Activated CD8-positive, alpha-beta T cell treated with anti-CD3 and anti-CD28 coated beads for 36 hours (primary cell): ENCODE measurements around the gene STAB1. TPM values are rescaled to one million over a fixed set of nuclear protein-coding genes. Genes with fewer than 3 reads are reported as not detected.

Experiments used
- ATAC-seq: fragments of 200-7000 bp; cut with Tn5 transposase; one replicate; pipeline ENCODE4 v1.10.0; 2021; ENCODE audit warnings: mild to moderate bottlenecking, moderate library complexity
- CTCF ChIA-PET: fragments of 350-600 bp; sonication (Branson Sonifier 250); formaldehyde crosslinking; loops from one replicate; lab custom pipeline; 2021; ENCODE audit warnings: antibody characterized with exemption; lab: Charles Lee
- POLR2A ChIA-PET: fragments of 350-600 bp; sonication (Branson Sonifier 250); formaldehyde crosslinking; loops from one replicate; lab custom pipeline; 2021; ENCODE audit warnings: antibody characterized with exemption; lab: Charles Lee
- DNase-seq: peaks from one replicate; pipeline ENCODE4 v3.0.0-alpha.2; 2020
- H3K27ac Mint-ChIP-seq: one replicate; pipeline ENCODE4 v1.8.0; 2021; ENCODE audit warnings: mild to moderate bottlenecking, mixed read lengths
- H3K27me3 Mint-ChIP-seq: one replicate; pipeline ENCODE4 v1.8.0; 2021; ENCODE audit warnings: mixed read lengths
- H3K36me3 Mint-ChIP-seq: one replicate; pipeline ENCODE4 v1.8.0; 2021; ENCODE audit warnings: low read depth, mixed read lengths
- H3K4me1 Mint-ChIP-seq: one replicate; pipeline ENCODE4 v1.8.0; 2021; ENCODE audit warnings: low read depth, mixed read lengths
- H3K4me3 Mint-ChIP-seq: one replicate; pipeline ENCODE4 v1.8.0; 2021; ENCODE audit warnings: mild to moderate bottlenecking, moderate library complexity, mixed read lengths
- H3K9me3 Mint-ChIP-seq: one replicate; pipeline ENCODE4 v1.8.0; 2021; ENCODE audit warnings: mixed read lengths
- CTCF ChIP-seq: fragments of 200-600 bp; IDR thresholded peaks from one replicate; pipeline ENCODE4 v1.8.0; 2022; ENCODE audit warnings: antibody characterized with exemption, mild to moderate bottlenecking
- intact Hi-C: fragments of 100-400 bp; cut with micrococcal nuclease; formaldehyde crosslinking; loops from one replicate; pipeline ENCODE4 v1.10.0; 2022
- total RNA-seq, 2 experiments: library from RNA; stranded (reverse); gene quantifications; one replicate each; pipeline ENCODE4 v1.2.3, GENCODE V29; 2021

The STAB1 gene
- total RNA-seq, 2 experiments from 2014 or later: 0.09 to 0.20 TPM

- H3K9me3 Mint-ChIP-seq: no peaks in the 10 kb centered on the region
- no peak for TF ChIP-seq CTCF
- intact Hi-C loops: no loop called here
- H3K27ac Mint-ChIP-seq: no peak overlapping the region
- CTCF ChIA-PET: interaction anchor here (0.9 to 7.1 kb wide), 7 partner anchors 12 to 120 kb away, joined by 3 to 66 read pairs (median 5); partner anchors contain the start of gene SEMA3G
- DNase-seq (no peak), ATAC-seq (no peak)
- H3K36me3 Mint-ChIP-seq: peaks cover 26% of the 10 kb centered on the region
- POLR2A ChIA-PET: interaction anchor here (1.3 to 2.3 kb wide), 2 partner anchors 9 to 11 kb away, joined by 3 to 6 read pairs; no protein-coding TSS in a partner anchor
- H3K27me3 Mint-ChIP-seq: no peaks in the 10 kb centered on the region
- peaks cover 45% of the 10 kb centered on the region for H3K4me1 Mint-ChIP-seq
- no peak overlapping the region for H3K4me3 Mint-ChIP-seq
Measured at GRCh38 chr3:52458770-52459545, 36.2 kb upstream of the STAB1 start.

- TF ChIP-seq CTCF: no peak
- H3K27ac Mint-ChIP-seq: no peak overlapping the region
- ATAC-seq (no peak), DNase-seq (no peak)
- no peaks in the 10 kb centered on the region for H3K9me3 Mint-ChIP-seq
- no peak overlapping the region for H3K4me3 Mint-ChIP-seq
- intact Hi-C loops: no loop called here
- ChIA-PET CTCF (interaction anchor here (0.9 to 1.0 kb wide), 3 partner anchors 10 to 20 kb away, joined by 3 read pairs; no protein-coding TSS in a partner anchor), POLR2A (no interaction called here)
- H3K27me3 Mint-ChIP-seq: no peaks in the 10 kb centered on the region
- H3K4me1 Mint-ChIP-seq: peaks cover 31% of the 10 kb centered on the region
- peaks cover 26% of the 10 kb centered on the region for H3K36me3 Mint-ChIP-seq
Measured at GRCh38 chr3:52461874-52462273, 33.3 kb upstream of the STAB1 start.

- ATAC-seq: no peak
- no peak for TF ChIP-seq CTCF
- H3K4me3 Mint-ChIP-seq: no peak overlapping the region
- ChIA-PET CTCF (no interaction called here), POLR2A (no interaction called here)
- H3K9me3 Mint-ChIP-seq: no peaks in the 10 kb centered on the region
- DNase-seq: no peak
- H3K27me3 Mint-ChIP-seq: no peaks in the 10 kb centered on the region
- H3K36me3 Mint-ChIP-seq: peaks cover 13% of the 10 kb centered on the region
- no peak overlapping the region for H3K27ac Mint-ChIP-seq
- intact Hi-C loops: no loop called here
- peaks cover 20% of the 10 kb centered on the region for H3K4me1 Mint-ChIP-seq
Measured at GRCh38 chr3:52463416-52463815, 31.7 kb upstream of the STAB1 start.

GRCh38 chr3:52468336-52468735, 26.8 kb upstream of the STAB1 start:
- ATAC-seq (no peak), DNase-seq (no peak)
- Mint-ChIP-seq H3K36me3 (peaks cover 13% of the 10 kb centered on the region), H3K4me1 (peaks cover 6% of the 10 kb centered on the region), H3K4me3 (no peak overlapping the region), H3K27me3 (no peaks in the 10 kb centered on the region), H3K27ac (no peak overlapping the region), H3K9me3 (no peaks in the 10 kb centered on the region)
- TF ChIP-seq CTCF: no peak
- ChIA-PET CTCF (interaction anchor here (1.8 to 2.9 kb wide), 2 partner anchors 20 to 22 kb away, joined by 4 to 9 read pairs; no protein-coding TSS in a partner anchor), POLR2A (interaction anchor here (1.4 kb wide), 1 partner anchor 10 kb away, joined by 6 read pairs; no protein-coding TSS in a partner anchor)
- intact Hi-C loops: no loop called here

GRCh38 chr3:52469001-52469400, 26.1 kb upstream of the STAB1 start:
- intact Hi-C loops: no loop called here
- DNase-seq: no peak
- ChIA-PET POLR2A (interaction anchor here (1.1 to 1.4 kb wide), 2 partner anchors 11 to 21 kb away, joined by 3 to 6 read pairs; no protein-coding TSS in a partner anchor), CTCF (interaction anchor here (1.4 to 2.9 kb wide), 3 partner anchors 21 to 57 kb away, joined by 3 to 9 read pairs (median 4); no protein-coding TSS in a partner anchor)
- no peak for ATAC-seq
- H3K9me3 Mint-ChIP-seq: no peaks in the 10 kb centered on the region
- peaks cover 5% of the 10 kb centered on the region for H3K4me1 Mint-ChIP-seq
- no peaks in the 10 kb centered on the region for H3K27me3 Mint-ChIP-seq
- no peak overlapping the region for H3K27ac Mint-ChIP-seq
- H3K4me3 Mint-ChIP-seq: no peak overlapping the region
- TF ChIP-seq CTCF: no peak
- H3K36me3 Mint-ChIP-seq: peaks cover 15% of the 10 kb centered on the region
